GM23338 (cell line): ENCODE measurements around the gene PPP6R3. TPM values are rescaled to one million over a fixed set of nuclear protein-coding genes. Genes with fewer than 3 reads are reported as not detected.

Source experiments
- ATAC-seq: fragments of 200-7000 bp; cut with Tn5 transposase; 3 replicates; pipeline ENCODE4 v1.9.1; 2020
- DNase-seq: peaks from one replicate; pipeline ENCODE4 v3.0.0-alpha.2; 2015; ENCODE audit warnings: low spot score
- H2AFZ ChIP-seq: fragments of 200-600 bp; sonication (generic); 2 replicates; pipeline ENCODE4 v1.8.0; 2016; ENCODE audit warnings: antibody characterized with exemption, mild to moderate bottlenecking, moderate library complexity
- H3F3A ChIP-seq: fragments of 200-600 bp; sonication (generic); replicated peaks from 2 replicates; pipeline ENCODE4 v1.8.0; 2017; ENCODE audit warnings: antibody characterized with exemption, mixed run types, low read depth
- H3K27ac ChIP-seq: fragments of 200-600 bp; sonication (generic); 2 replicates; pipeline ENCODE4 v1.6.1; 2016; ENCODE audit warnings: low read depth
- H3K27me3 ChIP-seq: fragments of 200-600 bp; sonication (generic); 2 replicates; pipeline ENCODE4 v1.8.0; 2016; ENCODE audit warnings: mild to moderate bottlenecking, mixed run types, moderate library complexity; ENCODE audit not compliant: insufficient read depth
- H3K36me3 ChIP-seq: fragments of 200-600 bp; sonication (generic); 2 replicates; pipeline ENCODE4 v1.8.0; 2016; ENCODE audit warnings: mild to moderate bottlenecking; ENCODE audit not compliant: insufficient read depth
- H3K4me1 ChIP-seq: fragments of 200-600 bp; sonication (generic); 2 replicates; pipeline ENCODE4 v1.8.0; 2016; ENCODE audit warnings: mild to moderate bottlenecking, moderate library complexity; ENCODE audit not compliant: insufficient read depth
- H3K4me2 ChIP-seq: fragments of 200-600 bp; sonication (generic); 2 replicates; pipeline ENCODE4 v1.7.1; 2017; ENCODE audit warnings: mixed run types
- H3K4me3 ChIP-seq: fragments of 200-600 bp; sonication (generic); 2 replicates; pipeline ENCODE4 v1.6.1; 2016; ENCODE audit warnings: mixed run types
- H3K79me2 ChIP-seq: fragments of 200-600 bp; sonication (generic); replicated peaks from 2 replicates; pipeline ENCODE4 v1.8.0; 2017; ENCODE audit warnings: mild to moderate bottlenecking; ENCODE audit not compliant: insufficient read depth
- H3K9me2 ChIP-seq: fragments of 200-600 bp; sonication (generic); 2 replicates; pipeline ENCODE4 v1.8.0; 2017; ENCODE audit not compliant: insufficient read depth
- H4K20me1 ChIP-seq: fragments of 200-600 bp; sonication (generic); replicated peaks from 2 replicates; pipeline ENCODE4 v1.8.0; 2017; ENCODE audit warnings: mild to moderate bottlenecking; ENCODE audit not compliant: insufficient read depth
- H3K27ac Mint-ChIP-seq: 2 replicates; pipeline ENCODE4 v1.8.0; 2020; ENCODE audit warnings: inconsistent platforms, mild to moderate bottlenecking, moderate library complexity, mixed read lengths
- H3K27me3 Mint-ChIP-seq: 3 replicates; pipeline ENCODE4 v1.8.0; 2022; ENCODE audit warnings: low read depth, mild to moderate bottlenecking, moderate library complexity, mixed read lengths, inconsistent platforms; ENCODE audit not compliant: insufficient read depth, poor library complexity
- H3K36me3 Mint-ChIP-seq: 3 replicates; pipeline ENCODE4 v1.8.0; 2021; ENCODE audit warnings: low read depth, mild to moderate bottlenecking, inconsistent platforms, moderate library complexity, mixed read lengths
- H3K4me1 Mint-ChIP-seq: 3 replicates; pipeline ENCODE4 v1.8.0; 2020; ENCODE audit warnings: mild to moderate bottlenecking, inconsistent platforms, mixed read lengths
- H3K4me3 Mint-ChIP-seq: 3 replicates; pipeline ENCODE4 v1.8.0; 2021; ENCODE audit warnings: moderate library complexity, mild to moderate bottlenecking, inconsistent platforms, mixed read lengths
- H3K9me3 Mint-ChIP-seq: 3 replicates; pipeline ENCODE4 v1.8.0; 2020; ENCODE audit warnings: moderate library complexity, mild to moderate bottlenecking, inconsistent platforms, mixed read lengths
- CTCF ChIP-seq, 2 experiments: fragments of 200-600 bp in 1 of 2; sonication (generic) in 1 of 2; conservative IDR thresholded peaks; 2 replicates each; pipeline versions ENCODE4 v1.5.1 to v1.6.1; 2016 to 2017; ENCODE audit warnings: antibody characterized with exemption in 2 of 2, low read depth in 2 of 2, mild to moderate bottlenecking in 2 of 2, moderate library complexity in 1 of 2
- EZH2 ChIP-seq: fragments of 200-600 bp; sonication (generic); IDR thresholded peaks from one replicate; pipeline ENCODE4 v1.8.0; 2017; ENCODE audit warnings: antibody characterized with exemption, mild to moderate bottlenecking, low read depth; ENCODE audit not compliant: unreplicated experiment
- EZH2phosphoT487 ChIP-seq: fragments of 200-600 bp; sonication (generic); IDR thresholded peaks from one replicate; pipeline ENCODE4 v1.8.1; 2018; ENCODE audit warnings: antibody characterized with exemption; ENCODE audit not compliant: unreplicated experiment
- JUNB ChIP-seq: IDR thresholded peaks from one replicate; pipeline ENCODE4 v1.6.1; 2016; ENCODE audit warnings: antibody characterized with exemption; ENCODE audit not compliant: unreplicated experiment
- NANOG ChIP-seq: IDR thresholded peaks from 2 replicates; pipeline ENCODE4 v1.6.1; 2016; ENCODE audit warnings: antibody characterized with exemption, borderline replicate concordance
- POLR2AphosphoS5 ChIP-seq: IDR thresholded peaks from 2 replicates; pipeline ENCODE4 v1.6.1; 2016; ENCODE audit warnings: antibody characterized with exemption, low read depth
- STAT1 ChIP-seq: IDR thresholded peaks from one replicate; pipeline ENCODE4 v1.6.1; 2016; ENCODE audit warnings: antibody characterized with exemption; ENCODE audit not compliant: unreplicated experiment
- ZNF114 ChIP-seq: fragments of 250-450 bp; sonication (Bioruptor Pico); IDR thresholded peaks from 2 replicates; pipeline ENCODE4 v1.5.0; 2020; ENCODE audit warnings: mild to moderate bottlenecking, moderate library complexity
- ZNF462 ChIP-seq: fragments of 250-450 bp; sonication (Bioruptor Pico); IDR thresholded peaks from 2 replicates; pipeline ENCODE4 v1.5.0; 2020; ENCODE audit warnings: mild to moderate bottlenecking, moderate library complexity
- polyA plus RNA-seq: library from polyadenylated mRNA; unstranded; fragments of >200 nt; fragmentation: Nextera tagmentation; extraction: Ambion mirVana; gene quantifications from 2 replicates; pipeline ENCODE4 v1.2.1, GENCODE V29; 2016
- total RNA-seq: library from RNA; depleted of rRNA; stranded (reverse); fragments of >200 nt; shearing (Covaris generic); gene quantifications from 2 replicates; pipeline ENCODE4 v1.2.3, GENCODE V29; 2014

The PPP6R3 gene
- total and polyA plus RNA-seq, 2 experiments from 2014 or later = 170 to 268 TPM

- TF ChIP-seq CTCF (conservative IDR thresholded peaks at IDR 0.05; ENCODE audit: low read depth in 2 of 2) = no peak
- no peak for TF ChIP-seq EZH2
- TF ChIP-seq EZH2phosphoT487 = no peak
- TF ChIP-seq POLR2AphosphoS5 = no peak
- no peak for TF ChIP-seq STAT1
- TF ChIP-seq JUNB = no peak
Observed at GRCh38 chr11:68441466-68442230, 18.9 kb upstream of the PPP6R3 start (continued).

- Mint-ChIP-seq H3K9me3 (no peaks in the 10 kb centered on the region), H3K36me3 (peaks cover 11% of the 10 kb centered on the region; the same call in 2 of the 3 replicates), H3K4me1 (peaks cover 27% of the 10 kb centered on the region), H3K27me3 (peaks cover 12% of the 10 kb centered on the region), H3K4me3 (no peak overlapping the region), H3K27ac (peak overlapping the region; percentile 65)
- H3K79me2 ChIP-seq = no peaks in the 10 kb centered on the region
- no peak for TF ChIP-seq STAT1
- ATAC-seq (no peak), DNase-seq (no peak)
- H3K4me2 ChIP-seq = no peak overlapping the region
- no peaks in the 10 kb centered on the region for H3K9me2 ChIP-seq
- H2AFZ ChIP-seq = no peak overlapping the region
- H3F3A ChIP-seq = no peaks in the 10 kb centered on the region
- H3K4me1 ChIP-seq = peaks cover 19% of the 10 kb centered on the region
- H3K27me3 ChIP-seq = no peaks in the 10 kb centered on the region
- H3K36me3 ChIP-seq = no peaks in the 10 kb centered on the region; the same call in 1 of the 2 replicates
- H4K20me1 ChIP-seq = no peaks in the 10 kb centered on the region
- H3K27ac ChIP-seq = no peak overlapping the region
- no peak overlapping the region for H3K4me3 ChIP-seq
Observed at GRCh38 chr11:68442433-68442832, 18.1 kb upstream of the PPP6R3 start.

GRCh38 chr11:68444566-68444965 lies 16.0 kb upstream of the PPP6R3 start:
- Mint-ChIP-seq H3K27ac (no peak overlapping the region), H3K4me3 (no peak overlapping the region), H3K4me1 (peaks cover 23% of the 10 kb centered on the region), H3K36me3 (peaks cover 22% of the 10 kb centered on the region), H3K27me3 (peaks cover 6% of the 10 kb centered on the region), H3K9me3 (no peaks in the 10 kb centered on the region)
- no peaks in the 10 kb centered on the region for H3K79me2 ChIP-seq
- no peaks in the 10 kb centered on the region for H3K27me3 ChIP-seq
- H3K4me3 ChIP-seq = no peak overlapping the region
- H3K4me2 ChIP-seq = no peak overlapping the region
- peaks cover 16% of the 10 kb centered on the region for H3K4me1 ChIP-seq
- H3F3A ChIP-seq = no peaks in the 10 kb centered on the region
- H3K36me3 ChIP-seq = no peaks in the 10 kb centered on the region; the same call in 1 of the 2 replicates
- no peak for DNase-seq
- no peaks in the 10 kb centered on the region for H3K9me2 ChIP-seq
- TF ChIP-seq EZH2phosphoT487 (no peak), ZNF114 (CRISPR knock-in tag) (no peak), ZNF462 (CRISPR knock-in tag) (no peak), NANOG (no peak)
- H2AFZ ChIP-seq = no peak overlapping the region
- no peak for ATAC-seq
- H4K20me1 ChIP-seq = no peaks in the 10 kb centered on the region
- H3K27ac ChIP-seq = no peak overlapping the region
